ENCODE results near the gene NSUN5. TPM values are rescaled to one million over a fixed set of nuclear protein-coding genes. Genes with fewer than 3 reads are reported as not detected.
"Not testable (repeated sequence)": the region's sequence is repeated elsewhere in the genome, so short reads cannot be mapped to it uniquely, and the experiment has no call there.

NSUN5 gene
- total RNA-seq, 1 donor from 2014 or later: 19.8 TPM

DNA sequence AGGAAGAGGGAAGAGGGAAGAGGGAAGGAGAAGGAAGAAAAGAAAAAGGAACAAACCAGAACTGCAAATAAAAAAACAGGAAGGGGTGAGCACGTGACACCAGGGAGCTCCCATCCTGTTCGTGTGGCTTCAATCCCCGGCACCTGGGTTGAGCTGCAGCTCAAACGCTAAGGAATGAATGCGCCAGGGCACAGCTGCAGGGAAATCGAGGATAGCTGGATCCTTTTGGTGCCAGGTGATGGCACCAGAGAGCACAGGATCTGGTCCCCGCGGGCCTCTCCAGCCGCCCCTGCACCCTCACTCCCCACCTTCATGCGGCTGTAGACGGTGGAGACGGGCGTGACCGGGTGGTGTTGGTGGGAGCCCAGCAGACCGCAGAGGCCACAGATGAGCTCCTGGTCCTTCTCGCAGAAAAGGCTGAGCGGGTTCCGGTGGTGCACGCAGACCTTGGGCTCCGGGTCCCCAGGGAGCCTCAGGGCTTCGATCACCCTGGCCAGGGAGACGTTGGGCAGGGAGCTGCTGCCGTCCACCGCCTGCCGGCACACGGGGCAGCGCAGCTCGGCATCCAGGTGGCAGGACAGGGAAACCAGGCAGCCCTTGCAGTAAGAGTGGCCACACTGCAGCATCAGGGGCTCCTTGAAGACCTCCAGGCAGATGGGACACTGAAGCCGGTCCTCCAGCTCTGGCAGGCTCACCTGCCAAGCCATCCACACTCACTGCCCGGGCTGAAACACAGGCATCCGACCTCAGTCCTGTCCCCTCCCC lies 15.6 kb upstream of the NSUN5 start:
- not testable (repeated sequence) for H3K27ac Mint-ChIP-seq; H3K4me1 Mint-ChIP-seq; H3K9me3 Mint-ChIP-seq; H3K36me3 Mint-ChIP-seq; H3K27me3 Mint-ChIP-seq (ENCODE audit: low read depth)
- peak in 1 of 2 experiments; percentile 62 for DNase-seq (ENCODE audit: low spot score in 2 of 2, unreplicated experiment in 2 of 2)
- H3K4me3 Mint-ChIP-seq: peak overlapping the region; percentile 26
- peak; percentile 36 for TF ChIP-seq CTCF (IDR thresholded peaks at IDR 0.05; ENCODE audit: unreplicated experiment)

DNA sequence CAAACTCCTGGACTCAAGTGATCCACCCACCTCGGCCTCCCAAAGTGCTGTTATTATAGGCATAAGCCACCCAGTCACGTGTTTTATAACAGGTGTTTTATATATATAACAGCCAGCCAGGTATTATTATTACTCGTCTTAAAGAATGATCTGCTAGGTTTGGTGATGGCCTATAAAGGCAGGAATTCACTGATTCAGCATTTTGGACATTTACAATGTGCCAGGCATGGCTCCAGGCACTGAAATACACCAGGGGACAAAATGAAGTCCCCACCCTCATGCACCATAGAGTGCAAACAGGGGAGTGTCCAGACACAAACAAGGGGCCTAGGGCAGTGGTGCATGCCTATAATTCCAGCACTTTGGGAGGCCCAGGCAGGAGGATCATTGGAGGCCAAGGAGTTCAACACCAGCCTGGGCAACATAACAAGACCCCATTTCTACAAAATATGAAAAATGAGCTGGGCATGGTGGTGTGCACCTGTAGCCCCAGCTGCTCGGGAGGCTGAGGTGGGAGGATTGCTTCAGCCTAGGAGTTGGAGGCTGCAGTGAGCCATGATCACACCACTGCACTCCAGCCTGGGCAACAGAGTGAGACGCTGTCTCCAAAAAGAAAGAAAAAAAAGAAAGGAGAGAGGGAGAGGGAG lies 14.9 kb upstream of the NSUN5 start:
- H3K4me1 Mint-ChIP-seq; H3K27me3 Mint-ChIP-seq (ENCODE audit: low read depth); H3K36me3 Mint-ChIP-seq; H3K9me3 Mint-ChIP-seq; DNase-seq (ENCODE audit: low spot score in 2 of 2, unreplicated experiment in 2 of 2); H3K27ac Mint-ChIP-seq: not testable (repeated sequence)
- H3K4me3 Mint-ChIP-seq: peak overlapping the region; percentile 26

DNA sequence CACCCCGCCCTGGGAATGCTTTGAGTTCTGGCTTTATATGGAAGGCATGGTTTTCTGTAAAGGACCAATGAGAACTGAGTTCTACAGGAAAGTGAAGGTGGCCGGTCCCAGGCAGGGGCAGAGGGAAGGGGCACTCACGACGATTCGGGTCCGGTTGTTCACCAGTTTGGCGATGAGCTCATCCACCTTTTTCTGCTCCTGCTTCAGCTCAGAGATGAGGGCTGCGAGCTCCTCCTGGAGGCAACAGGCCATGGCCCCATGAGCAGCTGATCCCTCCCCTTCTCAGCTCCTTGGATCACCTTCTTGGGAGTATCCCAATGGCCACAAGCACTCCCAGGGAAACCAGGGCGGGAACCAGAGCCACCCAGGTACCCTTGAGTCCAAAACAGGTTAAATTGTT lies 11.4 kb upstream of the NSUN5 start:
- H3K27me3 Mint-ChIP-seq (ENCODE audit: low read depth); H3K9me3 Mint-ChIP-seq; H3K4me3 Mint-ChIP-seq; H3K36me3 Mint-ChIP-seq; DNase-seq (ENCODE audit: low spot score in 2 of 2, unreplicated experiment in 2 of 2); H3K27ac Mint-ChIP-seq; H3K4me1 Mint-ChIP-seq: not testable (repeated sequence)

DNA sequence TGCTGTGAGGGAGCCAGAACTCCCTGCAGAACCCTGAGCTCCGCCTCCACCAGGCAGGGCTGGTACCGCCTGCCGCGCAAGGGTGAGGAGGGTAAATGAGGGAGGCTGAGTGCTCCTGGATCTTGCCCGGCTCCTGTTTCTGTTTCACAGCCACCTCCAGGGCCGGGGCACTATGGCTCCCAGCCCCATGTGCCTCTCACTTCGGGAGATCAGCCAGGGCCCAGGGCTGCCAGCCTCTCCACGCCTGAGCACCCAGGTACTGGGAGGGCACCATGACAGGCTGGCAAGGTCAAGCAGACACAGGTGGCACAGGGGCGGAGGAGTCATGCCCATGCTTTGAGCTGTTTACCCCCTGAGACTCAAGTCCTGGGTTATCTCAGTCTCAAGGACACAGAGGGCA lies 10.9 kb upstream of the NSUN5 start:
- not testable (repeated sequence) for DNase-seq (ENCODE audit: low spot score in 2 of 2, unreplicated experiment in 2 of 2); H3K36me3 Mint-ChIP-seq; H3K9me3 Mint-ChIP-seq; H3K4me1 Mint-ChIP-seq; H3K27me3 Mint-ChIP-seq (ENCODE audit: low read depth); H3K4me3 Mint-ChIP-seq
- H3K27ac Mint-ChIP-seq: peak overlapping the region; percentile 4

DNA sequence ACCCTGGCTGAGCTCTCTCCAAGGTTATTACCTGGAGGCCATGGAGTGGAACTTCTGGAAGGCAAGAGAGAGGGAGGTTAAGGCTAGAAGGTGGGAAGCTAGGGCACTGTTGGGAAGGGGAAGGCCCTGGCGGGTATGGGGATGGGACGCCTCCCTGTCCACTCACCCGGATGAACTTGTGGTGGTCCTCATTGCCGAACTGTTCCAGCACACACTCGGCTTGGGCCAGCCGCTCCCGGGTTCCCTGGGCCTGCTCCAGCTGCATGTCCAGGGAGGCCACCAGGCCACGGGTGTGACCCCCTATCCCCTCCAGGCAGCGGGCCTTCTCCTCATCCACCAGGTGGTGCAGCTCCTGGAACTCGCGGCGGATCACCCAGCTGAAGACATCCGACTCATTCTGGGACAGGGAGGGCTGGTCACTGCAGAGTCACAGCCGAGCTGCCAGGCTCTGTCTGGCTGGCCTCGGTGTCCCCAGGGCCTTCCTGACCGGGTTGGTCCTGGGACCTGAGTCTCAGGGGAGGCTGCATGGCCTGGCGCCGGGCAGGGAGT lies 10.1 kb upstream of the NSUN5 start:
- not testable (repeated sequence) for H3K9me3 Mint-ChIP-seq; DNase-seq (ENCODE audit: low spot score in 2 of 2, unreplicated experiment in 2 of 2); H3K27me3 Mint-ChIP-seq (ENCODE audit: low read depth); H3K27ac Mint-ChIP-seq; H3K36me3 Mint-ChIP-seq; H3K4me1 Mint-ChIP-seq; H3K4me3 Mint-ChIP-seq

DNA sequence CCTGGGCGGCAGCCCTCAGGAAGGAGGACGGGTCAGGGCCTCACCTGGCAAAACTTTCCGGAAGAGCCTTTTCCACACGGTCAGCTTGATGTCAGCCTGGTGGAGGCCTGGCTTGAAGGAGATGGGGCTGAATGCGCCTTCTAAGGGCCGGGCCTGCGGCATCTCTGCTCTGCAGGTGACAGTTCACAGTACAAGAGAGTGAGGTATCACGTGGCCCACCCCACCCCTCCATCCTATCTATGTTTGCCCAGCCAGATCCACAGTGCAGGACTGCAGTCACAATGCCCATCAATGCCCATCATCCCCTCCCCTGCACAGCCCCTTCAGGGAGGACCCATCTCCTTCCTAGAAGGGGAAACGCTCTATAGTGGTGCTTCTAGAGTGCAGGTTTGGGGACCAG lies 7.9 kb upstream of the NSUN5 start:
- DNase-seq (ENCODE audit: low spot score in 2 of 2, unreplicated experiment in 2 of 2): no peak
- H3K4me3 Mint-ChIP-seq: no peak overlapping the region
- H3K27me3 Mint-ChIP-seq (ENCODE audit: low read depth): no peaks in the 10 kb centered on the region
- H3K9me3 Mint-ChIP-seq: no peaks in the 10 kb centered on the region
- H3K4me1 Mint-ChIP-seq: no peaks in the 10 kb centered on the region
- H3K36me3 Mint-ChIP-seq: no peaks in the 10 kb centered on the region
- H3K27ac Mint-ChIP-seq: no peak overlapping the region
- no peak for TF ChIP-seq CTCF (IDR thresholded peaks at IDR 0.05; ENCODE audit: unreplicated experiment)

DNA sequence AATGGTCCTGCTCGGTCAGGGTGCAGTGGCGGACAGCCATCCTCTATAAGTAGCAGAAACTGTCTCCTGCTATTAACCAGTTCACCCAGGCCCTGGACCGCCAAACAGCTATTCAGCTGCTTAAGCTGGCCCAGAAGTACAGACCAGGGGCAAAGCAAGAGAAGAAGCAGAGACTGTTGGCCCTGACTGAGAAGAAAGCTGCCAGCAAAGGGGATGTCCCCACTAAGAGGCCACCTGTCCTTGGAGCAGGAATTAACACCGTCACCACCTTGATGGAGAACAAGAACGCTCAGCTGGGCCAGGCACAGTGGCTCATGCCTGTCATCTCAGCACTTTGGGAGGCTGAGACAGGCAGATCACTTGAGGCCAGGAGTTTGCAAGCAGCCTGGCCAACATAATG lies 5.6 kb upstream of the NSUN5 start:
- H3K27me3 Mint-ChIP-seq (ENCODE audit: low read depth): no peaks in the 10 kb centered on the region
- no peaks in the 10 kb centered on the region for H3K36me3 Mint-ChIP-seq
- H3K9me3 Mint-ChIP-seq: no peaks in the 10 kb centered on the region
- no peak for TF ChIP-seq CTCF (IDR thresholded peaks at IDR 0.05; ENCODE audit: unreplicated experiment)
- no peaks in the 10 kb centered on the region for H3K4me1 Mint-ChIP-seq
- no peak overlapping the region for H3K27ac Mint-ChIP-seq
- H3K4me3 Mint-ChIP-seq: no peak overlapping the region
- DNase-seq (ENCODE audit: low spot score in 2 of 2, unreplicated experiment in 2 of 2): no peak

Data from mesothelial cell of epicardium (in vitro differentiated cells).